Upper lobe of left lung (tissue), 4 donors: ENCODE data around the gene LIG3.

Experiments used
- CTCF ChIP-seq, 6 experiments: fragments of 450-650 bp in 4 of 6; fragments of 200-600 bp in 2 of 6; sonication (generic) in 2 of 6; IDR thresholded peaks; one replicate each; pipeline ENCODE4 v1.5.1; 2016 to 2019; ENCODE audit warnings: antibody characterized with exemption in 6 of 6
- EP300 ChIP-seq, 4 donors: sonication (generic); formaldehyde crosslinking; IDR thresholded peaks; one replicate each; pipeline ENCODE4 v1.5.1; 2017; ENCODE audit warnings: antibody characterized with exemption in 4 of 4, control low read depth in 2 of 4
- POLR2A ChIP-seq, 4 donors: fragments of 450-650 bp; IDR thresholded peaks; one replicate each; pipeline ENCODE4 v1.5.1; 2016 to 2017; ENCODE audit warnings: antibody characterized with exemption in 4 of 4, mild to moderate bottlenecking in 2 of 4
- POLR2AphosphoS5 ChIP-seq, 2 donors: sonication (generic); formaldehyde crosslinking; IDR thresholded peaks; one replicate each; pipeline ENCODE4 v1.5.1; 2017; ENCODE audit warnings: antibody characterized with exemption in 2 of 2

DNA sequence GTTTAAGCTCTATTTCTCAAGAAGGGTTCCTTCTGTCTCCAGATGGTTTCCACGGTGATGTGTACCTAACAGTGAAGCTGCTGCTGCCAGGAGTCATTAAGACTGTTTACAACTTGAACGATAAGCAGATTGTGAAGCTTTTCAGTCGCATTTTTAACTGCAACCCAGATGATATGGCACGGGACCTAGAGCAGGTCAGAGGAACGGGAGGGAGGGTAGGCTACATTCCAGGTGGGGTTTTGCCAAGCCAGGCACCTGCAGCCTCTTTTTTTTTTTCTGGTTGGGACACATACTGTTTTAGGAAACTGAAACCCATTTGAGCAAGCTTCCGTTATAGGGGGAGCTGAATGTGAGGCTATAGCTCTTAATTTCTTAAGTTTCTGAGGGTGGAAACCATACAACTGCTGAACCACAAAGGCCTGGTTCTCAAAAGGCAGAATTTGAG, 10.6 kb downstream of the LIG3 start:
- TF ChIP-seq POLR2A (IDR thresholded peaks at IDR 0.05) (no peak), CTCF (IDR thresholded peaks at IDR 0.05) (no peak), POLR2AphosphoS5 (IDR thresholded peaks at IDR 0.05) (peak in 1 of 2 donors; percentile 14), EP300 (IDR thresholded peaks at IDR 0.05) (no peak)
